Body of pancreas (tissue), 4 donors: ENCODE measurements around the gene GPR173. TPM values are rescaled to one million over a fixed set of nuclear protein-coding genes. Genes with fewer than 3 reads are reported as not detected.

Experiments
- ATAC-seq: fragments of 150-250 bp; one replicate; pipeline ENCODE4 v1.9.1; 2016
- DNase-seq, 4 donors: peaks; one replicate each; pipeline ENCODE4 v3.0.0-alpha.2; 2019
- H3K27ac ChIP-seq, 4 donors: fragments of 200-600 bp; sonication (generic); 1 replicate in 3 of 4; 2 replicates in 1 of 4; pipeline versions ENCODE4 v1.5.1 to v1.6.1; 2016 to 2019; ENCODE audit warnings: mild to moderate bottlenecking in 1 of 4, mixed read lengths in 1 of 4, moderate library complexity in 1 of 4
- H3K27me3 ChIP-seq, 2 donors: fragments of 200-600 bp; sonication (generic); one replicate each; pipeline ENCODE4 v1.6.0; 2016; ENCODE audit warnings: mild to moderate bottlenecking in 1 of 2
- H3K36me3 ChIP-seq, 2 donors: fragments of 200-600 bp; sonication (generic); replicated peaks in 1 of 2; 2 replicates each; pipeline ENCODE4 v1.5.1; 2016; ENCODE audit warnings: low read depth in 2 of 2; ENCODE audit not compliant: insufficient read depth in 1 of 2
- H3K4me1 ChIP-seq: fragments of 200-600 bp; sonication (generic); one replicate; pipeline ENCODE4 v1.6.0; 2016
- H3K4me3 ChIP-seq, 2 donors: fragments of 200-600 bp; sonication (generic); 1 replicate in 1 of 2; 2 replicates in 1 of 2; pipeline ENCODE4 v1.5.1; 2016 to 2019
- H3K9me3 ChIP-seq, 3 donors: fragments of 200-600 bp; sonication (generic); 1 replicate in 2 of 3; 2 replicates in 1 of 3; pipeline ENCODE4 v1.5.1; 2016
- POLR2A ChIP-seq, 3 donors: fragments of 450-650 bp; IDR thresholded peaks; one replicate each; pipeline ENCODE4 v1.6.1; 2016; ENCODE audit warnings: antibody characterized with exemption in 3 of 3, mild to moderate bottlenecking in 2 of 3
- WGBS, 2 donors: methylation state at CpG; one replicate each; pipeline ENCODE4 v1.1.5; 2017; 5-methylcytosine and 5-hydroxymethylcytosine counted together
- intact Hi-C: fragments of 100-400 bp; cut with DNase I; formaldehyde crosslinking; loops from one replicate; pipeline ENCODE4 v1.15.1; 2023
- total RNA-seq, 2 donors: library from RNA; depleted of rRNA; stranded (reverse); fragments of >200 nt; gene quantifications; one replicate each; pipeline ENCODE4 v1.1.0, GENCODE V29; 2016
- TF ChIP-seq, protein P1 (sequence below), 7 experiments: fragments of 450-650 bp in 4 of 7; fragments of 200-600 bp in 3 of 7; sonication (generic) in 3 of 7; IDR thresholded peaks; one replicate each; pipeline ENCODE4 v1.5.1; 2016 to 2019; ENCODE audit warnings: antibody characterized with exemption in 7 of 7

GPR173 gene
- total RNA-seq, 2 donors from 2014 or later, result 0.26 to 0.66 TPM

DNA sequence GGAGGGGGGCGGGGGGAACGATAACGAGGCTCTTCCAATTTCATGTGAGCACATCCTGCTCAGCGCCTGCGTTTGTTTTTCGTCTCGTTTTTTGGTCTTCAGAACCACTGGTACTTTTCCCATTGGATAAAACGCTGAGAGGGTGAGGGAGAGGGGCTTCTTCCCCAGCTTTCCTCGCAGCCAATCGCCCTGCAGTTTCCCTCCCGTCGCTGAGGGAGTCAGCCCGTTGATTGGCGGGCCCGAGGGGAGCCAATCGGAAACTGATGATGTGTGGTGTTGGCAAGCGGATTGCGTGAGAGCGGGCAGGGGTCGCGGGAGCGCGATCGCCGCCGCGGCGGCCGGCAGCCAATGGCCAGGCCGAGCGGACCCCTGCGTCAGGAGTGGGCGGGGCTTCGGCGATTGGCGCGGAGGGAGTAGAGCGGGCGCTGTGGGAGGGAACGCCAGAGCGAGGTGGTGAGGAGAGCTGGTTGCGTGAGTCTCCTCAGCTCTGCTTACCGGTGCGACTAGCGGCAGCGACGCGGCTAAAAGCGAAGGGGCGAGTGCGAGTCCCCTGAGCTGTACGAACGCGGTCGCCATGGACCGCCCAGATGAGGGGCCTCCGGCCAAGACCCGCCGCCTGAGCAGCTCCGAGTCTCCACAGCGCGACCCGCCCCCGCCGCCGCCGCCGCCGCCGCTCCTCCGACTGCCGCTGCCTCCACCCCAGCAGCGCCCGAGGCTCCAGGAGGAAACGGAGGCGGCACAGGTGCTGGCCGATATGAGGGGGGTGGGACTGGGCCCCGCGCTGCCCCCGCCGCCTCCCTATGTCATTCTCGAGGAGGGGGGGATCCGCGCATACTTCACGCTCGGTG, 33.6 kb downstream of the GPR173 start, which contains the start of gene TSPYL2:
TSS of gene TSPYL2 (plus strand) at position 443 of the 848 bp plus-strand sequence. CDS start at position 575, 132 bp downstream.
- TF ChIP-seq POLR2A (IDR thresholded peaks at IDR 0.05), result peak; percentile 99
- TF ChIP-seq, protein P1, sequence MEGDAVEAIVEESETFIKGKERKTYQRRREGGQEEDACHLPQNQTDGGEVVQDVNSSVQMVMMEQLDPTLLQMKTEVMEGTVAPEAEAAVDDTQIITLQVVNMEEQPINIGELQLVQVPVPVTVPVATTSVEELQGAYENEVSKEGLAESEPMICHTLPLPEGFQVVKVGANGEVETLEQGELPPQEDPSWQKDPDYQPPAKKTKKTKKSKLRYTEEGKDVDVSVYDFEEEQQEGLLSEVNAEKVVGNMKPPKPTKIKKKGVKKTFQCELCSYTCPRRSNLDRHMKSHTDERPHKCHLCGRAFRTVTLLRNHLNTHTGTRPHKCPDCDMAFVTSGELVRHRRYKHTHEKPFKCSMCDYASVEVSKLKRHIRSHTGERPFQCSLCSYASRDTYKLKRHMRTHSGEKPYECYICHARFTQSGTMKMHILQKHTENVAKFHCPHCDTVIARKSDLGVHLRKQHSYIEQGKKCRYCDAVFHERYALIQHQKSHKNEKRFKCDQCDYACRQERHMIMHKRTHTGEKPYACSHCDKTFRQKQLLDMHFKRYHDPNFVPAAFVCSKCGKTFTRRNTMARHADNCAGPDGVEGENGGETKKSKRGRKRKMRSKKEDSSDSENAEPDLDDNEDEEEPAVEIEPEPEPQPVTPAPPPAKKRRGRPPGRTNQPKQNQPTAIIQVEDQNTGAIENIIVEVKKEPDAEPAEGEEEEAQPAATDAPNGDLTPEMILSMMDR (IDR thresholded peaks at IDR 0.05), result no peak
- Histone ChIP-seq H3K4me1 (peaks cover 33% of the 10 kb centered on the region), H3K27ac (peak within 1 kb of the TSS; percentile 70 to 90 (median 84)), H3K36me3 (no peaks in the 10 kb centered on the region), H3K4me3 (peak within 1 kb of the TSS; percentile 36 to 37), H3K9me3 (no peaks in the 10 kb centered on the region), H3K27me3 (no peaks in the 10 kb centered on the region)
- WGBS, 2 donors, result 0 to 2% methylated on average over 10 to 23 of the region's 86 CpGs
- DNase-seq, result peak; percentile 94 to 95 (median 95)
- peak; percentile 93 for ATAC-seq
- intact Hi-C loops, result no loop called here

DNA sequence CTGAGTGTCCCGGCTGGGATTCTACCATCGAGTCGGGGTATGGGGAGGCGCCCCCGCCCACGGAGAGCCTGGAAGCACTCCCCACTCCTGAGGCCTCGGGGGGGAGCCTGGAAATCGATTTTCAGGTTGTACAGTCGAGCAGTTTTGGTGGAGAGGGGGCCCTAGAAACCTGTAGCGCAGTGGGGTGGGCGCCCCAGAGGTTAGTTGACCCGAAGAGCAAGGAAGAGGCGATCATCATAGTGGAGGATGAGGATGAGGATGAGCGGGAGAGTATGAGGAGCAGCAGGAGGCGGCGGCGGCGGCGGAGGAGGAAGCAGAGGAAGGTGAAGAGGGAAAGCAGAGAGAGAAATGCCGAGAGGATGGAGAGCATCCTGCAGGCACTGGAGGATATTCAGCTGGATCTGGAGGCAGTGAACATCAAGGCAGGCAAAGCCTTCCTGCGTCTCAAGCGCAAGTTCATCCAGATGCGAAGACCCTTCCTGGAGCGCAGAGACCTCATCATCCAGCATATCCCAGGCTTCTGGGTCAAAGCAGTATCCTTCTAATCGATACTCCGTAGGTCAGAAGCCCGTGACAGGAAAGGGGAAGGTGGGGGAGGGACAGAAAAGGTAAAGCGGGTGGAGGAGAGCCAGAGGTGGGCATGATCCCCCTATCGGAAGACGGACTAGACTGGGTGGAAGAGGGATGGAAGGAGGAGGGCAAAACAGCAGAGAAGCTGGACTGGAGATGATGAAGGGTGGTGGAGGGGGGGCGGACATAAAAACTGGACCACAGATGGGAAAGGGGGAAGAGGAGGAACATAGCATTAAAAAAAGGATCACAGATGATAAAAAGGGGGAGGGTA, 34.4 kb downstream of the GPR173 start:
- Histone ChIP-seq H3K4me3 (peak overlapping the region; percentile 36 to 37), H3K4me1 (peaks cover 42% of the 10 kb centered on the region), H3K27me3 (no peaks in the 10 kb centered on the region), H3K9me3 (no peaks in the 10 kb centered on the region), H3K27ac (peak overlapping the region; percentile 70 to 90 (median 84)), H3K36me3 (no peaks in the 10 kb centered on the region)
- 1 to 6% methylated on average over 23 to 25 of the region's 31 CpGs for WGBS, 2 donors
- intact Hi-C loops, result no loop called here
- TF ChIP-seq, protein P1 (IDR thresholded peaks at IDR 0.05), result no peak
- TF ChIP-seq POLR2A (IDR thresholded peaks at IDR 0.05), result no peak
- DNase-seq (no peak), ATAC-seq (no peak)

DNA sequence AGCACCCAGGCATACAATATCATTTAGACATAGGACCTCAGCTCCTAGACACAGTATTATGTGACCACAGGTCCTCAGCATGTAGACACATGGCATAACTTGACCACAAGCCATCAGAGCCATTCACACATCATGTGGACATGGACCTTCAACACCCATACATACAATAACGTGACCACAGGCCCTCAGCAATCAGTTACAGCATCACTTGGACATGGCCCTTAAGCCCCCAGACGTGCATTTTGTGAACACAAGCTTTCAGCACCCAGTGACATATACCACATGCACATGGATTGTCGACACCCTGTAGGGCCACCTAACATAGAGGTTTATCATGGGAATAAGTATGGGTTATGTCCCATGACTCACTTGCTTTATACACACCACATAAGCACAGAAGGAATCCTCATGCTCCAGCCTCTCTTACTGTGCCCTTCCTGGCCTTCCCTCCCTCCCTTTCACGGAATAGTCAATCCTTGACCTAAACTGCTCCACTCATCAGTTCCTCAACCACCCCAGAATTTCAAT, 35.5 kb downstream of the GPR173 start:
- DNase-seq (no peak), ATAC-seq (no peak)
- H3K27me3 ChIP-seq, result no peaks in the 10 kb centered on the region
- no peaks in the 10 kb centered on the region for H3K9me3 ChIP-seq
- H3K36me3 ChIP-seq, result no peaks in the 10 kb centered on the region
- peaks cover 44% of the 10 kb centered on the region for H3K4me1 ChIP-seq
- WGBS, 2 donors, result 66 to 69% methylated on average over 3 to 4 of the region's 4 CpGs
- peak overlapping the region in 1 of 4 donors; percentile 90 for H3K27ac ChIP-seq
- intact Hi-C loops, result no loop called here
- H3K4me3 ChIP-seq, result no peak overlapping the region
- TF ChIP-seq POLR2A (IDR thresholded peaks at IDR 0.05), result peak in 1 of 3 donors; percentile 23
- TF ChIP-seq, protein P1 (IDR thresholded peaks at IDR 0.05), result no peak

DNA sequence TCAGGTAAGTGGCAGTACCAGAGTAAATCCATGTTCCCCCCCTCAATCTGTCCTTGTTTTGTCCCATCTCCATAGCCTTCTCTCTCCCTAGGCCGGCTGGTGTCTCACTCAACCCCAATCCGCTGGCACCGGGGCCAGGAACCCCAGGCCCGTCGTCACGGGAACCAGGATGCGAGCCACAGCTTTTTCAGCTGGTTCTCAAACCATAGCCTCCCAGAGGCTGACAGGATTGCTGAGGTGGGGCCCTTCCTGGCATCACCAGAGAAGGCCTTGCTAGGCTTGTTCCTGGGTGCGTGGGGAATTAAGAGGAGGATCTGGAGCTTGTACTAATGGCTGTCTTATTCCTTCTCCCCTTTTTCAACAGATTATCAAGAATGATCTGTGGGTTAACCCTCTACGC, 36.3 kb downstream of the GPR173 start:
- 73 to 74% methylated on average over 7 to 8 of the region's 9 CpGs for WGBS, 2 donors
- no peaks in the 10 kb centered on the region for H3K36me3 ChIP-seq
- no peak for ATAC-seq
- peak overlapping the region in 1 of 4 donors; percentile 90 for H3K27ac ChIP-seq
- no peaks in the 10 kb centered on the region for H3K27me3 ChIP-seq
- H3K4me1 ChIP-seq, result peaks cover 44% of the 10 kb centered on the region
- intact Hi-C loops, result no loop called here
- TF ChIP-seq POLR2A (IDR thresholded peaks at IDR 0.05), result no peak
- TF ChIP-seq, protein P1 (IDR thresholded peaks at IDR 0.05), result no peak
- DNase-seq, result no peak
- no peak overlapping the region for H3K4me3 ChIP-seq
- H3K9me3 ChIP-seq, result no peaks in the 10 kb centered on the region
